Prostate gland (tissue), 2 donors: ENCODE data around the gene INTS3.

ENCODE experiments used
- CTCF ChIP-seq, 4 experiments: fragments of 200-600 bp in 2 of 4; fragments of 450-650 bp in 2 of 4; sonication (generic) in 2 of 4; IDR thresholded peaks; 1 replicate in 3 of 4; 2 replicates in 1 of 4; pipeline ENCODE4 v1.5.1; 2016 to 2019; ENCODE audit warnings: antibody characterized with exemption in 4 of 4, mild to moderate bottlenecking in 2 of 4, moderate library complexity in 2 of 4
- POLR2AphosphoS5 ChIP-seq: sonication (generic); formaldehyde crosslinking; IDR thresholded peaks from one replicate; pipeline ENCODE4 v1.6.1; 2017; ENCODE audit warnings: antibody characterized with exemption

GRCh38 chr1:153771841-153772593 is 44.2 kb downstream of the INTS3 start:
- peak in 3 of 4 experiments; percentile 13 to 29 (median 27) for TF ChIP-seq CTCF (IDR thresholded peaks at IDR 0.05)
- TF ChIP-seq POLR2AphosphoS5, result no peak
